GM12878 (cell line): ENCODE data around the gene SCGN. TPM values are rescaled to one million over a fixed set of nuclear protein-coding genes. Genes with fewer than 3 reads are reported as not detected.

Experiments
- ATAC-seq: fragments of 200-7000 bp; cut with Tn5 transposase; 3 replicates; pipeline ENCODE4 v1.9.1; 2020; ENCODE audit warnings: mild to moderate bottlenecking, moderate library complexity
- BruUV-seq: library from RNA; stranded (reverse); fragments of 400-500 nt; replicated peaks from 2 replicates; lab custom pipeline; 2021; lab: Mats Ljungman, UMichigan
- CTCF ChIA-PET: fragments of 300-600 bp; sonication (Branson Sonifier 250); formaldehyde crosslinking; extraction: SDS; loops from one replicate; lab custom pipeline; 2021; ENCODE audit warnings: inconsistent platforms; lab: Yijun Ruan, JAX
- POLR2A ChIA-PET: fragments of 350-600 bp; formaldehyde crosslinking; extraction: SDS; loops from one replicate; lab custom pipeline; 2021; ENCODE audit warnings: inconsistent platforms; lab: Charles Lee
- RAD21 ChIA-PET: fragments of 300-600 bp; sonication (Branson Sonifier 250); formaldehyde crosslinking; loops from one replicate; lab custom pipeline; 2023; ENCODE audit warnings: antibody characterized with exemption; ENCODE audit not compliant: unreplicated experiment; lab: Charles Lee
- SMC1A ChIA-PET: fragments of 300-600 bp; sonication (Branson Sonifier 250); formaldehyde crosslinking; loops from one replicate; lab custom pipeline; 2023; ENCODE audit not compliant: unreplicated experiment, uncharacterized antibody; lab: Charles Lee
- DNase-seq: peaks from one replicate; pipeline ENCODE4 v3.0.0-alpha.2; 2011; ENCODE audit warnings: low read depth, low spot score
- FAIRE-seq: peaks from 3 replicates; lab custom pipeline; 2011; peaks lifted over from hg19 to GRCh38; lab: Jason Lieb, UNC
- H2AFZ ChIP-seq: 2 replicates; pipeline ENCODE4 v1.6.0; 2011; ENCODE audit warnings: low read depth, low read length, control low read depth; ENCODE audit not compliant: control insufficient read depth
- H3K27ac ChIP-seq: 2 replicates; pipeline ENCODE4 v1.5.1; 2011; ENCODE audit warnings: control low read depth; ENCODE audit not compliant: control insufficient read depth, insufficient read depth
- H3K27me3 ChIP-seq, 2 experiments: replicated peaks in 1 of 2; 2 replicates each; pipeline versions ENCODE4 v1.6.0 to v1.6.1; 2011; ENCODE audit warnings: low read length in 1 of 2; ENCODE audit not compliant: control insufficient read depth in 2 of 2, insufficient read depth in 2 of 2
- H3K36me3 ChIP-seq, 2 experiments: 2 replicates each; pipeline ENCODE4 v1.5.1; 2011; ENCODE audit warnings: low read length in 1 of 2; ENCODE audit not compliant: control insufficient read depth in 2 of 2, insufficient read depth in 2 of 2
- H3K4me1 ChIP-seq: 2 replicates; pipeline ENCODE4 v1.6.1; 2011; ENCODE audit warnings: mild to moderate bottlenecking, low read length, moderate library complexity, mixed read lengths; ENCODE audit not compliant: control insufficient read depth, insufficient read depth
- H3K4me2 ChIP-seq: 2 replicates; pipeline ENCODE4 v1.6.0; 2011; ENCODE audit warnings: control low read depth; ENCODE audit not compliant: control insufficient read depth, insufficient read depth
- H3K4me3 ChIP-seq: fragments of 200-600 bp; sonication (generic); 2 replicates; pipeline ENCODE4 v1.5.1; 2016
- H3K79me2 ChIP-seq: 2 replicates; pipeline ENCODE4 v1.6.0; 2011; ENCODE audit warnings: low read length; ENCODE audit not compliant: control insufficient read depth, insufficient read depth
- H3K9ac ChIP-seq: 2 replicates; pipeline ENCODE4 v1.8.0; 2011; ENCODE audit warnings: low read length, control low read depth, mixed read lengths; ENCODE audit not compliant: control insufficient read depth, insufficient read depth
- H3K9me3 ChIP-seq: replicated peaks from 3 replicates; pipeline ENCODE4 v1.5.1; 2011; ENCODE audit warnings: mild to moderate bottlenecking, low read length; ENCODE audit not compliant: control insufficient read depth, insufficient read depth
- H4K20me1 ChIP-seq: 2 replicates; pipeline ENCODE4 v1.6.0; 2011; ENCODE audit not compliant: control insufficient read depth, insufficient read depth
- SUPT20H ChIP-seq: IDR thresholded peaks from 2 replicates; pipeline ENCODE4 v1.6.1; 2011; ENCODE audit warnings: low read depth, mild to moderate bottlenecking, low read length, moderate library complexity, borderline replicate concordance; ENCODE audit not compliant: control insufficient read depth
- WGBS: methylation state at CpG from one replicate; pipeline ENCODE4 v1.1.6; 2016; ENCODE audit warnings: low lambda C conversion rate; ENCODE audit not compliant: insufficient replicate concordance, insufficient coverage; ENCODE audit errors: missing lambda C conversion rate; 5-methylcytosine and 5-hydroxymethylcytosine counted together
- in situ Hi-C: fragments of 300-500 bp; cut with MboI; formaldehyde crosslinking; loops from 9 replicates; pipeline ENCODE4 v1.14.3; 2018; ENCODE audit warnings: mixed read lengths
- intact Hi-C: fragments of 100-400 bp; cut with micrococcal nuclease; formaldehyde crosslinking; loops from one replicate; pipeline ENCODE4 v1.14.2; 2022; ENCODE audit not compliant: unreplicated experiment
- polyA plus RNA-seq, 11 experiments: library from polyadenylated mRNA; depleted of rRNA in 4 of 11; unstranded in 6 of 11; stranded (reverse) in 5 of 11; fragments of >200 nt; fragmentation: Nextera tagmentation in 4 of 11; fragmentation: Illumina TruSeq in 1 of 11; extraction: Ambion mirVana in 4 of 11; extraction: Trizol in 1 of 11; gene quantifications; 1 replicate in 1 of 11; 2 replicates in 10 of 11; pipeline versions ENCODE4 v1.2.1 to v1.2.3, GENCODE V29; 2011 to 2016; ENCODE audit warnings: inconsistent platforms in 2 of 11, missing spikeins in 2 of 11, low read depth in 1 of 11
- total RNA-seq, 4 experiments: library from RNA; depleted of rRNA in 3 of 4; stranded (reverse); fragments of >200 nt in 3 of 4; fragmentation: Illumina TruSeq in 1 of 4; extraction: Trizol in 1 of 4; gene quantifications; 2 replicates each; pipeline versions ENCODE4 v1.2.1 to v1.2.3, GENCODE V29; 2013 to 2021
- TF ChIP-seq, protein P1 (sequence below): fragments of 450-650 bp; IDR thresholded peaks from 2 replicates; pipeline ENCODE4 v1.6.1; 2017; ENCODE audit warnings: mild to moderate bottlenecking, moderate library complexity

Gene SCGN
- total and polyA plus RNA-seq, 10 of the 15 experiments (the other 5 are each of a cell fraction or from before 2014, with no cell fraction given): not detected

DNA sequence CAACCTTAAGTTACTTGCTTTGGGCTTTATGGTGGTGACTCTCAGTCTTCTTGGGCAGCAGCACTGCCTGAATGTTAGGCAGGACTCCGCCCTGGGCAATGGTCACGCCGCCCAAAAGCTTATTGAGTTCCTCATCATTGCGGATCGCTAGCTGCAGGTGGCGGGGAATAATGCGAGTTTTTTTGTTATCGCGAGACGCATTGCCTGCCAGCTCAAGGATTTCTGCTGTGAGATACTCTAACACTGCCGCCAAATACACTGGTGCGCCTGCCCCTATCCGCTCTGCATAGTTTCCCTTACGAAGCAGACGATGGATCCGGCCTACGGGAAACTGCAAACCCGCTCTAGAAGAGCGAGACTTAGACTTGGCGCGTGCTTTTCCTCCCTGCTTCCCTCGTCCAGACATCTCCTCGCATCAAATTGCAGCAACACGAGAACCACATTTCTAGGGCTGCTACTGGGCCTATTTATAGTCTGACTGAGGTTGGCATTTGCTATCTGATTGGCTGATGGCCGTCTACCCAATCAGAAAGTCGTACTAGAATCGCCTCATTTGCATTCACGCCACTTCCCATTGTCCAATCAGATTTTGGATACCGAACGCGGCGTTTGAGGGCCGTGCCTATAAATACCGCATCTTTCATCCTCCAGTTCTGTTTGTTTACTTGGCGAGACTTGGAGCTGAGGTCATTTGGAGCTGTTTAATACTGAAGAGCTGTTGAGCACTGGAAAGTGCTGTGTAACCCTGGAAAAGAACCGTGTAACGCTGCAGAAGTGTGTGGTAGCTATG lies 74.3 kb downstream of the SCGN start:
- ChIA-PET RAD21 (no interaction called here), CTCF (interaction anchor here (1.0 to 1.2 kb wide), 2 partner anchors 8 to 267 kb away, joined by 5 read pairs; no protein-coding TSS in a partner anchor), POLR2A (no interaction called here), SMC1A (interaction anchor here (0.9 kb wide), 1 partner anchor 15 kb away, joined by 3 read pairs; no protein-coding TSS in a partner anchor)
- Histone ChIP-seq H3K4me3 (no peak overlapping the region), H3K36me3 (no peaks in the 10 kb centered on the region), H3K4me2 (no peak overlapping the region), H4K20me1 (no peaks in the 10 kb centered on the region), H3K27ac (no peak overlapping the region), H3K9ac (no peak overlapping the region), H3K4me1 (no peaks in the 10 kb centered on the region), H2AFZ (no peak overlapping the region), H3K27me3 (no peaks in the 10 kb centered on the region), H3K9me3 (no peaks in the 10 kb centered on the region), H3K79me2 (no peaks in the 10 kb centered on the region)
- BruUV-seq: no TSS peak
- WGBS: 64% methylated on average over 37 of the region's 37 CpGs
- in situ Hi-C loops: no loop called here
- intact Hi-C loops: no loop called here
- FAIRE-seq (no peak), DNase-seq (no peak), ATAC-seq (no peak)
- no peak for TF ChIP-seq SUPT20H
- TF ChIP-seq, protein P1, sequence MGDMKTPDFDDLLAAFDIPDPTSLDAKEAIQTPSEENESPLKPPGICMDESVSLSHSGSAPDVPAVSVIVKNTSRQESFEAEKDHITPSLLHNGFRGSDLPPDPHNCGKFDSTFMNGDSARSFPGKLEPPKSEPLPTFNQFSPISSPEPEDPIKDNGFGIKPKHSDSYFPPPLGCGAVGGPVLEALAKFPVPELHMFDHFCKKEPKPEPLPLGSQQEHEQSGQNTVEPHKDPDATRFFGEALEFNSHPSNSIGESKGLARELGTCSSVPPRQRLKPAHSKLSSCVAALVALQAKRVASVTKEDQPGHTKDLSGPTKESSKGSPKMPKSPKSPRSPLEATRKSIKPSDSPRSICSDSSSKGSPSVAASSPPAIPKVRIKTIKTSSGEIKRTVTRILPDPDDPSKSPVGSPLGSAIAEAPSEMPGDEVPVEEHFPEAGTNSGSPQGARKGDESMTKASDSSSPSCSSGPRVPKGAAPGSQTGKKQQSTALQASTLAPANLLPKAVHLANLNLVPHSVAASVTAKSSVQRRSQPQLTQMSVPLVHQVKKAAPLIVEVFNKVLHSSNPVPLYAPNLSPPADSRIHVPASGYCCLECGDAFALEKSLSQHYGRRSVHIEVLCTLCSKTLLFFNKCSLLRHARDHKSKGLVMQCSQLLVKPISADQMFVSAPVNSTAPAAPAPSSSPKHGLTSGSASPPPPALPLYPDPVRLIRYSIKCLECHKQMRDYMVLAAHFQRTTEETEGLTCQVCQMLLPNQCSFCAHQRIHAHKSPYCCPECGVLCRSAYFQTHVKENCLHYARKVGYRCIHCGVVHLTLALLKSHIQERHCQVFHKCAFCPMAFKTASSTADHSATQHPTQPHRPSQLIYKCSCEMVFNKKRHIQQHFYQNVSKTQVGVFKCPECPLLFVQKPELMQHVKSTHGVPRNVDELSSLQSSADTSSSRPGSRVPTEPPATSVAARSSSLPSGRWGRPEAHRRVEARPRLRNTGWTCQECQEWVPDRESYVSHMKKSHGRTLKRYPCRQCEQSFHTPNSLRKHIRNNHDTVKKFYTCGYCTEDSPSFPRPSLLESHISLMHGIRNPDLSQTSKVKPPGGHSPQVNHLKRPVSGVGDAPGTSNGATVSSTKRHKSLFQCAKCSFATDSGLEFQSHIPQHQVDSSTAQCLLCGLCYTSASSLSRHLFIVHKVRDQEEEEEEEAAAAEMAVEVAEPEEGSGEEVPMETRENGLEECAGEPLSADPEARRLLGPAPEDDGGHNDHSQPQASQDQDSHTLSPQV: no peak
